HL-60 (cell line): ENCODE measurements around the gene FOXD2.

Source experiments
- POLR2AphosphoS5 ChIP-seq: IDR thresholded peaks from 2 replicates; pipeline ENCODE4 v1.6.1; 2012; ENCODE audit warnings: low read depth
- TF ChIP-seq, protein P1 (sequence below): IDR thresholded peaks from one replicate; pipeline ENCODE4 v1.5.1; 2011; ENCODE audit warnings: low read length, control low read depth, inconsistent platforms; ENCODE audit not compliant: insufficient read depth
- TF ChIP-seq, protein P2 (sequence below): IDR thresholded peaks from 2 replicates; pipeline ENCODE4 v1.6.1; 2012; ENCODE audit warnings: low read depth; ENCODE audit not compliant: insufficient replicate concordance

DNA sequence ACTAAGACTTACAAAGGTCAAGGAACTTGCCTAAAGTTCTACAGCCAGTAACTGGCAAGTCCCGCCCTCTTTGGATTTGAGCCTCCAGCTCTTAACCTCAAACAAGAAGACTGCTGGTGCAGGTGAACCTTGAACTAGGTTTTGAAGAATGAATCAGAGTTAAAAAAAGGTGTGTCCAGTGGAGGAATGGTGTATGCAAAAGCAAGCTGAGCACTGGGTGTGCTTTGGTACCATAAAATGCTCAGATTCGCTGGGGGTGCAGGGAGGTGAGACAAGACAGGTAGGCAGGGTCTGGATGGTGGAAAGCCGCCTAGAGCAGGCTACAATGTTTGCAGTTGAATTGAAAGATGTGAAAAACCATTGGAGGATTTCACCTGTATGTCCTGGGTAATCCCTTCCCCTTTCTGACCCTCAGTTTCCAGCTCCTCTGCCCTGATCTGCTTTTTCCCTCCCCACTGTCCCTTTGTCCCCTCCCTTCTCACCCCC is 39.8 kb downstream of the FOXD2 start:
- TF ChIP-seq, protein P1, sequence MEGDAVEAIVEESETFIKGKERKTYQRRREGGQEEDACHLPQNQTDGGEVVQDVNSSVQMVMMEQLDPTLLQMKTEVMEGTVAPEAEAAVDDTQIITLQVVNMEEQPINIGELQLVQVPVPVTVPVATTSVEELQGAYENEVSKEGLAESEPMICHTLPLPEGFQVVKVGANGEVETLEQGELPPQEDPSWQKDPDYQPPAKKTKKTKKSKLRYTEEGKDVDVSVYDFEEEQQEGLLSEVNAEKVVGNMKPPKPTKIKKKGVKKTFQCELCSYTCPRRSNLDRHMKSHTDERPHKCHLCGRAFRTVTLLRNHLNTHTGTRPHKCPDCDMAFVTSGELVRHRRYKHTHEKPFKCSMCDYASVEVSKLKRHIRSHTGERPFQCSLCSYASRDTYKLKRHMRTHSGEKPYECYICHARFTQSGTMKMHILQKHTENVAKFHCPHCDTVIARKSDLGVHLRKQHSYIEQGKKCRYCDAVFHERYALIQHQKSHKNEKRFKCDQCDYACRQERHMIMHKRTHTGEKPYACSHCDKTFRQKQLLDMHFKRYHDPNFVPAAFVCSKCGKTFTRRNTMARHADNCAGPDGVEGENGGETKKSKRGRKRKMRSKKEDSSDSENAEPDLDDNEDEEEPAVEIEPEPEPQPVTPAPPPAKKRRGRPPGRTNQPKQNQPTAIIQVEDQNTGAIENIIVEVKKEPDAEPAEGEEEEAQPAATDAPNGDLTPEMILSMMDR = no peak
- TF ChIP-seq POLR2AphosphoS5 = no peak
- TF ChIP-seq, protein P2, sequence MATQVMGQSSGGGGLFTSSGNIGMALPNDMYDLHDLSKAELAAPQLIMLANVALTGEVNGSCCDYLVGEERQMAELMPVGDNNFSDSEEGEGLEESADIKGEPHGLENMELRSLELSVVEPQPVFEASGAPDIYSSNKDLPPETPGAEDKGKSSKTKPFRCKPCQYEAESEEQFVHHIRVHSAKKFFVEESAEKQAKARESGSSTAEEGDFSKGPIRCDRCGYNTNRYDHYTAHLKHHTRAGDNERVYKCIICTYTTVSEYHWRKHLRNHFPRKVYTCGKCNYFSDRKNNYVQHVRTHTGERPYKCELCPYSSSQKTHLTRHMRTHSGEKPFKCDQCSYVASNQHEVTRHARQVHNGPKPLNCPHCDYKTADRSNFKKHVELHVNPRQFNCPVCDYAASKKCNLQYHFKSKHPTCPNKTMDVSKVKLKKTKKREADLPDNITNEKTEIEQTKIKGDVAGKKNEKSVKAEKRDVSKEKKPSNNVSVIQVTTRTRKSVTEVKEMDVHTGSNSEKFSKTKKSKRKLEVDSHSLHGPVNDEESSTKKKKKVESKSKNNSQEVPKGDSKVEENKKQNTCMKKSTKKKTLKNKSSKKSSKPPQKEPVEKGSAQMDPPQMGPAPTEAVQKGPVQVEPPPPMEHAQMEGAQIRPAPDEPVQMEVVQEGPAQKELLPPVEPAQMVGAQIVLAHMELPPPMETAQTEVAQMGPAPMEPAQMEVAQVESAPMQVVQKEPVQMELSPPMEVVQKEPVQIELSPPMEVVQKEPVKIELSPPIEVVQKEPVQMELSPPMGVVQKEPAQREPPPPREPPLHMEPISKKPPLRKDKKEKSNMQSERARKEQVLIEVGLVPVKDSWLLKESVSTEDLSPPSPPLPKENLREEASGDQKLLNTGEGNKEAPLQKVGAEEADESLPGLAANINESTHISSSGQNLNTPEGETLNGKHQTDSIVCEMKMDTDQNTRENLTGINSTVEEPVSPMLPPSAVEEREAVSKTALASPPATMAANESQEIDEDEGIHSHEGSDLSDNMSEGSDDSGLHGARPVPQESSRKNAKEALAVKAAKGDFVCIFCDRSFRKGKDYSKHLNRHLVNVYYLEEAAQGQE = no peak
